KOPT-K1 (cell line): ENCODE results near the gene MMP23B.
A peak's percentile ranks its signal among the peaks of the same experiment; 100 is the strongest.

Experiments
- H3K27ac ChIP-seq: fragments of 200-600 bp; sonication (generic); 2 replicates; pipeline ENCODE4 v1.5.1; 2016; ENCODE audit warnings: antibody characterized with exemption, mild to moderate bottlenecking, low read depth, low read length; ENCODE audit not compliant: poor library complexity, severe bottlenecking
- H3K36me3 ChIP-seq: fragments of 200-600 bp; sonication (generic); 2 replicates; pipeline ENCODE4 v1.5.1; 2017; ENCODE audit warnings: antibody characterized with exemption, mild to moderate bottlenecking, low read length, moderate library complexity; ENCODE audit not compliant: insufficient read depth
- H3K9me3 ChIP-seq: fragments of 200-600 bp; sonication (generic); 2 replicates; pipeline ENCODE4 v1.5.1; 2017; ENCODE audit warnings: antibody characterized with exemption, low read length, mild to moderate bottlenecking; ENCODE audit not compliant: insufficient read depth, poor library complexity, severe bottlenecking

MMP23B gene

GRCh38 chr1:1622010-1622787 lies 9.8 kb upstream of the MMP23B start:
- Histone ChIP-seq H3K36me3 (peaks cover 11% of the 10 kb centered on the region; the same call in 1 of the 2 replicates), H3K27ac (no peak overlapping the region)

GRCh38 chr1:1622788-1623094 lies 9.2 kb upstream of the MMP23B start:
- Histone ChIP-seq H3K9me3 (no peaks in the 10 kb centered on the region), H3K36me3 (peaks cover 9% of the 10 kb centered on the region; the same call in 1 of the 2 replicates), H3K27ac (no peak overlapping the region)

More at GRCh38 chr1:1622010-1622787, 9.8 kb upstream of the MMP23B start:
- no peaks in the 10 kb centered on the region for H3K9me3 ChIP-seq

DNA sequence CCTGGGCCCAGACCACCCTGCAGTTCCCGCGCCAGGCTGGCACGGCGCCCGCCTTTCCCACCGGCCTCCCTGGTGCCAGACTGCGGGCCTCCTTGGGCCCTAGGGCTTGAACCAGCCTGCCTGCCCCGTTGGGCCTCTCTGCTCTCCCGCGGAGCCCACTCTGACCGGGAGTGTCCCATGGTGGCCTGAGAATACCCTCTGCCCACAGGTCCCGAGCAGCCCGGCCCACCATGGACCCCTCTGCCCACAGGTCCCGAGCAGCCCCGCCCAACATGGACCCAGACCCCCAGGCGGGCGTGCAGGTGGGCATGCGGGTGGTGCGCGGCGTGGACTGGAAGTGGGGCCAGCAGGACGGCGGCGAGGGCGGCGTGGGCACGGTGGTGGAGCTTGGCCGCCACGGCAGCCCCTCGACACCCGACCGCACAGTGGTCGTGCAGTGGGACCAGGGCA lies 8.8 kb upstream of the MMP23B start:
- Histone ChIP-seq H3K27ac (no peak overlapping the region), H3K36me3 (0 out of 2 replicates have a peak, but pooled peaks cover 5% of the 10 kb centered on the region)

DNA sequence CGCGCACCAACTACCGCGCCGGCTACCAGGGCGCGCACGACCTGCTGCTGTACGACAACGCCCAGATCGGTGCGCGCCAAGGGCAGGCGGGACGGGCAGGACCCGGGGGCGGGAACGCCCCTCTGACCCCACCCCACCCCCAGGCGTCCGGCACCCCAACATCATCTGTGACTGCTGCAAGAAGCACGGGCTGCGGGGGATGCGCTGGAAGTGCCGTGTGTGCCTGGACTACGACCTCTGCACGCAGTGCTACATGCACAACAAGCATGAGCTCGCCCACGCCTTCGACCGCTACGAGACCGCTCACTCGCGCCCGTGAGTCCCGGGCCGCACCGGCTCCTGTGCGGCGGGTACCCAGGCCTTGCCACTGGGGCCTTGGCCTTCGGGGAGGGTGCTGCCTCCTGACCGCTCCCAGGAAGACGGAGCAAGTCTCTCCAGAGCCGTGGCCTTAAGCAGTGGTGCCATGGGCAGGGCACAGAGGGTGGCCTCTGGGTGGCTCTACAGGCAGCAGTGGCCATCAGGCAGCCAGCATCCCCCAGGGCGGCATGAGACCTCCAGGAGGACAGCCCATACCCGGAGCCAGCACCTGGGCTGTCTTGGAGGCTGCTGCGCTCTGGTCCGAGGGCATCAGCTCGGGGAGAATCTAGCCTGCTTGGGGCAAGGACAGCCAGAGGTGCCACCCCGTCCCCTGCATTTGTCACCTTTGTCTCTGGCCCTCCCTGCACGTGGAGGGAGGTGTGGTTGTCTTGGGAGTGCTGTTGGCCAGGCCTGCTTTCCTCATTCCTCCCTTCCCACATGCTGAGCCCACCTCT lies 8.1 kb upstream of the MMP23B start:
- H3K36me3 ChIP-seq, result no peaks in the 10 kb centered on the region
- no peak overlapping the region for H3K27ac ChIP-seq
- no peaks in the 10 kb centered on the region for H3K9me3 ChIP-seq

More for the DNA sequence above, 8.8 kb upstream of the MMP23B start:
- H3K9me3 ChIP-seq, result no peaks in the 10 kb centered on the region

GRCh38 chr1:1624443-1625403 lies 7.2 kb upstream of the MMP23B start:
- Histone ChIP-seq H3K27ac (no peak overlapping the region), H3K9me3 (no peaks in the 10 kb centered on the region), H3K36me3 (no peaks in the 10 kb centered on the region)

GRCh38 chr1:1625404-1625775 lies 6.6 kb upstream of the MMP23B start:
- H3K27ac ChIP-seq, result no peak overlapping the region
- no peaks in the 10 kb centered on the region for H3K36me3 ChIP-seq

GRCh38 chr1:1625824-1626206 lies 6.2 kb upstream of the MMP23B start:
- Histone ChIP-seq H3K9me3 (no peaks in the 10 kb centered on the region), H3K36me3 (no peaks in the 10 kb centered on the region), H3K27ac (no peak overlapping the region)

More at GRCh38 chr1:1625404-1625775, 6.6 kb upstream of the MMP23B start:
- no peaks in the 10 kb centered on the region for H3K9me3 ChIP-seq

- Histone ChIP-seq H3K36me3 (no peaks in the 10 kb centered on the region), H3K27ac (no peak overlapping the region), H3K9me3 (no peaks in the 10 kb centered on the region)
Measured at GRCh38 chr1:1626207-1627141, 5.5 kb upstream of the MMP23B start.

DNA sequence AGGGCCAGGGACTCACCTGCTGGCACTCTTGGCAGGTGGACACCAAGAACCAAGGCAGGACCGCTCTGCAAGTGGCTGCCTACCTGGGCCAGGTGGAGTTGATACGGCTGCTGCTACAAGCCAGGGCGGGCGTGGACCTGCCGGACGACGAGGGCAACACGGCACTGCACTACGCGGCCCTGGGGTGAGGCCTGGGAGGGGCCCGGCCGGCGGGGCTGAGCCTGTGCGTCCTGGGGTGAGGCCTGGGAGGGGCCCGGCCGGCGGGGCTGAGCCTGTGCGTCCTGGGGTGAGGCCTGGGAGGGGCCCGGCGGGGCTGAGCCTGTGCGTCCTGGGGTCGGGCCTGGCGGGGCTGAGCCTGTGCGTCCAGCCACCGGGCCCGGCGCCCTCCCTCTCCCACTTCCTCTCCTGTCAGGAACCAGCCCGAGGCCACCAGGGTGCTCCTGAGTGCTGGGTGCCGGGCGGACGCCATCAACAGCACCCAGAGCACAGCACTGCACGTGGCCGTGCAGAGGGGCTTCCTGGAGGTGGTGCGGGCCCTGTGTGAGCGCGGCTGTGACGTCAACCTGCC lies 4.6 kb upstream of the MMP23B start:
- no peaks in the 10 kb centered on the region for H3K9me3 ChIP-seq
- H3K36me3 ChIP-seq, result no peaks in the 10 kb centered on the region
- H3K27ac ChIP-seq, result no peak overlapping the region

DNA sequence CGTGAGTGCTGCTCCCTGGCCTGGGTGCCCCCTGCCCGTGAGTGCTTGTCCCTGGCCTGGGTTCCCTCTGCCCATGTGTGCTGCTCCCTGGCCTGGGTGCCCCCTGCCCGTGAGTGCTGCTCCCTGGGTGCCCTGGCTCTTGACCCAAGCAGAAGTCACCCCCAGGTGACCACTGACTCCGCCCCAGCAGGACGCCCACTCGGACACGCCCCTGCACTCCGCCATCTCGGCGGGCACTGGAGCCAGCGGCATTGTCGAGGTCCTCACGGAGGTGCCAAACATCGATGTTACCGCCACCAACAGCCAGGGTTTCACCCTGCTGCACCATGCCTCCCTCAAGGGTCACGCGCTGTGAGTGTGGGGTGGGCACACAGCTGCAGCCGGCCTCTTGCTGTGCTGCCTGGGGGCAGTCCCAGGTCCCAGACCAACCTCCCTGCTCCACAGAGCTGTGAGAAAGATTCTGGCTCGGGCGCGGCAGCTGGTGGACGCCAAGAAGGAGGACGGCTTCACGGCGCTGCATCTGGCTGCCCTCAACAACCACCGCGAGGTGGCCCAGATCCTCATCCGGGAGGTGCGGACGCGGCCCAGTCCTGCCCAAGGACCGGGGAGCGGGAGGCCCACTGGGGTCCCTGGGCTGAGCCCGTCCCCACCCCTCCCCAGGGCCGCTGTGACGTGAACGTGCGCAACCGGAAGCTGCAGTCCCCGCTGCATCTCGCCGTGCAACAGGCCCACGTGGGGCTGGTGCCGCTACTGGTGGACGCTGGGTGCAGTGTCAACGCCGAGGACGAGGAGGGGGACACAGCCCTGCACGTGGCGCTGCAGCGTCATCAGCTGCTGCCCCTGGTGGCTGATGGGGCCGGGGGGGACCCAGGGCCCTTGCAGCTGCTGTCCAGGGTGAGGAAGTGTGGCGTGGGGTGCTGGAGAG lies 3.9 kb upstream of the MMP23B start:
- no peak overlapping the region for H3K27ac ChIP-seq
- H3K36me3 ChIP-seq, result no peaks in the 10 kb centered on the region
- no peaks in the 10 kb centered on the region for H3K9me3 ChIP-seq

DNA sequence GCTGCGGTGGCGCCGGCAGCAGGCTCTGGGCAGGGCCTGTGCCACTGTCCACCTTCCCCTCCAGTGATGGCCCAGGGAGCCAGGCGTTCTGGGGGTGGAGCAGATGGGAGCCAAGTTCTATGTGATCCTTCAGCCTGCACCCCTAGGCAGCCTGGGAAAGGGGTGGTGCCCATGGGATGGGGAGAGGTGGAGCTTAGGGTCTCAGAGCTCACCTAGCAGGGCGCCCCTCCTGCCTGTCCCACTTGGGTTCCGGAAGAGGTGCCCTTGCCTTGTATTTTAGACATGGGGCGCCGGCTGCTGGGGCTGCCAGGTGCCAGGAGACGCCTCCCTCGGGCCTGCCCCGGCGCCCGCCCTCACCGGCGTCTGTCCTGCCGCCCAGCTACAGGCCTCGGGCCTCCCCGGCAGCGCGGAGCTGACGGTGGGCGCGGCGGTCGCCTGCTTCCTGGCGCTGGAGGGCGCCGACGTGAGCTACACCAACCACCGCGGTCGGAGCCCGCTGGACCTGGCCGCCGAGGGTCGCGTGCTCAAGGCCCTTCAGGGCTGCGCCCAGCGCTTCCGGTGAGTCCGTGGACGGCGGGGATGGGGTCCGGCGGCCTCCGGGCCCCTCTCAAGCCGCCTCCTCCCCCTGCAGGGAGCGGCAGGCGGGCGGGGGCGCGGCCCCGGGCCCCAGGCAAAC lies 3.1 kb upstream of the MMP23B start:
- Histone ChIP-seq H3K9me3 (no peaks in the 10 kb centered on the region), H3K27ac (peak overlapping the region; percentile 77), H3K36me3 (no peaks in the 10 kb centered on the region)

DNA sequence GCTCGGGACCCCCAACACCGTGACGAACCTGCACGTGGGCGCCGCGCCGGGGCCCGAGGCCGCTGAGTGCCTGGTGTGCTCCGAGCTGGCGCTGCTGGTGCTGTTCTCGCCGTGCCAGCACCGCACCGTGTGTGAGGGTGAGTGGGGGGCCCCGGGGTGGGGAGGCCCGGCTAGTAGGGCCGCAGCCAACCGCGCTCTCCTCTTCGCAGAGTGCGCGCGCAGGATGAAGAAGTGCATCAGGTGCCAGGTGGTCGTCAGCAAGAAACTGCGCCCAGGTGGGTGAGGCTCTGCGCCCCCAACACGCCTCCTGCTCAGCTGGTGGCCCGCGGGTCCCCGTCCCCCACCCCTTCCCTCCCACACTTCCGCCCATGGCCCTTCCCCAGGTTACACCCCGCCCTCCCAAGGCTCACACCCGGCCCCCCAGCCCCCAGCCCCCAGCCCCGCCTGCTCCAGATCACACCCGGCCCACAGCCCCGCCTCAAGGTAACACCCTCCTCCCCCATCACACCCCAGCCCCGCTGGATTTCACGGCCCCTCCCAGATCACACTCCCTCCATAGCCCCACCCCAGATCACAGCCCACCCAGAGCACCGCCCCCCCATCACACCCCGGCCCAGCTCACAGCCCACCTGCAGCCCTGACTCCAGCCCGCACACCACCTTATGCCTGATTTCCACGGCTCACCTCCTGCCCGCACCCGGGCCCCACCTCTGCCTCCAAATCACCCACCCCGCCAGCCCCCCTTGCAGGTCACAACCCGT lies 2.4 kb upstream of the MMP23B start:
- Histone ChIP-seq H3K27ac (peak overlapping the region; percentile 77), H3K9me3 (no peaks in the 10 kb centered on the region), H3K36me3 (no peaks in the 10 kb centered on the region)
